HepG2 (cell line): ENCODE results near the gene GNAZ. TPM values are rescaled to one million over a fixed set of nuclear protein-coding genes. Genes with fewer than 3 reads are reported as not detected.

Source experiments
- AGO1 ChIP-seq: fragments of 200-400 bp; formaldehyde crosslinking; IDR thresholded peaks from 2 replicates; pipeline ENCODE4 v1.6.1; 2017; ENCODE audit warnings: mild to moderate bottlenecking, low read depth, low read length, moderate library complexity; ENCODE audit not compliant: poor library complexity, severe bottlenecking
- FOXC1 ChIP-seq: sonication (generic); formaldehyde crosslinking; IDR thresholded peaks from 2 replicates; pipeline ENCODE4 v1.8.0; 2022; ENCODE audit warnings: mild to moderate bottlenecking, missing genetic modification reagents, borderline replicate concordance
- MAFK ChIP-seq, 2 experiments: IDR thresholded peaks in 1 of 2; conservative IDR thresholded peaks in 1 of 2; 2 replicates each; pipeline ENCODE4 v1.6.1; 2011; ENCODE audit warnings: improper control_type of control experiment in 2 of 2, low read length in 2 of 2
- NCOA1 ChIP-seq: sonication (generic); formaldehyde crosslinking; IDR thresholded peaks from 2 replicates; pipeline ENCODE4 v1.9.0; 2021; ENCODE audit warnings: missing genetic modification reagents
- NFIC ChIP-seq: IDR thresholded peaks from 2 replicates; pipeline ENCODE4 v1.6.1; 2012; ENCODE audit warnings: mild to moderate bottlenecking, low read length, inconsistent platforms
- NFRKB ChIP-seq: fragments of 450-650 bp; IDR thresholded peaks from 2 replicates; pipeline ENCODE4 v1.6.1; 2017
- PPARG ChIP-seq: conservative IDR thresholded peaks from 2 replicates; pipeline ENCODE4 v1.6.1; 2016; ENCODE audit warnings: missing biosample characterization, missing genetic modification reagents
- RAD51 ChIP-seq: fragments of 450-650 bp; IDR thresholded peaks from 2 replicates; pipeline ENCODE4 v1.6.1; 2016; ENCODE audit warnings: borderline replicate concordance
- TMF1 ChIP-seq: sonication (generic); formaldehyde crosslinking; IDR thresholded peaks from 2 replicates; pipeline ENCODE4 v1.8.1; 2022; ENCODE audit warnings: low read depth, missing genetic modification reagents
- ZBTB1 ChIP-seq: sonication (generic); formaldehyde crosslinking; IDR thresholded peaks from 2 replicates; pipeline ENCODE4 v1.4.0; 2020; ENCODE audit warnings: missing genetic modification reagents, borderline replicate concordance
- ZBTB7A ChIP-seq: sonication (generic); formaldehyde crosslinking; IDR thresholded peaks from 2 replicates; pipeline ENCODE4 v1.8.0; 2022; ENCODE audit warnings: mild to moderate bottlenecking, missing genetic modification reagents
- ZNF598 ChIP-seq: sonication (generic); formaldehyde crosslinking; IDR thresholded peaks from 2 replicates; pipeline ENCODE4 v1.5.1; 2020; ENCODE audit warnings: mild to moderate bottlenecking, missing genetic modification reagents, borderline replicate concordance
- ZSCAN20 ChIP-seq: sonication (generic); formaldehyde crosslinking; IDR thresholded peaks from 2 replicates; pipeline ENCODE4 v1.4.0; 2020; ENCODE audit warnings: missing genetic modification reagents, mild to moderate bottlenecking, borderline replicate concordance
- polyA plus RNA-seq, 8 experiments: library from polyadenylated mRNA; depleted of rRNA in 3 of 8; stranded (reverse) in 7 of 8; unstranded in 1 of 8; fragments of >200 nt; fragmentation: Illumina TruSeq in 4 of 8; extraction: Trizol in 4 of 8; gene quantifications; 2 replicates each; pipeline versions ENCODE4 v1.2.1 to v1.2.3, GENCODE V29; 2011 to 2016; ENCODE audit warnings: low read depth in 4 of 8, missing spikeins in 1 of 8, mixed read lengths in 1 of 8; ENCODE audit not compliant: insufficient read depth in 1 of 8
- total RNA-seq, 5 experiments: library from RNA; depleted of rRNA; stranded (reverse); fragments of >200 nt; fragmentation: Illumina TruSeq; extraction: Trizol; gene quantifications; 2 replicates each; pipeline ENCODE4 v1.2.3, GENCODE V29; 2016; ENCODE audit warnings: low read depth in 1 of 5
- TF ChIP-seq, protein P1 (sequence below): sonication (generic); formaldehyde crosslinking; IDR thresholded peaks from 2 replicates; pipeline ENCODE4 v1.8.0; 2022; ENCODE audit warnings: mild to moderate bottlenecking, missing genetic modification reagents, moderate library complexity
- TF ChIP-seq, protein P2 (sequence below): sonication (generic); formaldehyde crosslinking; IDR thresholded peaks from 2 replicates; pipeline ENCODE4 v1.5.1; 2020; ENCODE audit warnings: missing genetic modification reagents, mild to moderate bottlenecking, borderline replicate concordance
- TF ChIP-seq, protein P3 (sequence below): sonication (generic); formaldehyde crosslinking; IDR thresholded peaks from 2 replicates; pipeline ENCODE4 v1.5.1; 2020; ENCODE audit warnings: mild to moderate bottlenecking, missing genetic modification reagents, moderate library complexity
- TF ChIP-seq, protein P4 (sequence below), 2 experiments: sonication (generic) in 1 of 2; formaldehyde crosslinking in 1 of 2; IDR thresholded peaks; 2 replicates each; pipeline versions ENCODE4 v1.4.0 to v1.6.1; 2018 to 2020; ENCODE audit warnings: missing genetic modification reagents in 2 of 2, borderline replicate concordance in 1 of 2, low read depth in 1 of 2, mild to moderate bottlenecking in 1 of 2, missing biosample characterization in 1 of 2
- TF ChIP-seq, protein P5 (sequence below): IDR thresholded peaks from 2 replicates; pipeline ENCODE4 v1.6.1; 2012; ENCODE audit warnings: low read length, improper control_type of control experiment

Gene GNAZ
- total and polyA plus RNA-seq, 2 of the 13 experiments (the other 11 are each of a cell fraction or from before 2014, with no cell fraction given): 11.4 to 22.3 TPM

DNA sequence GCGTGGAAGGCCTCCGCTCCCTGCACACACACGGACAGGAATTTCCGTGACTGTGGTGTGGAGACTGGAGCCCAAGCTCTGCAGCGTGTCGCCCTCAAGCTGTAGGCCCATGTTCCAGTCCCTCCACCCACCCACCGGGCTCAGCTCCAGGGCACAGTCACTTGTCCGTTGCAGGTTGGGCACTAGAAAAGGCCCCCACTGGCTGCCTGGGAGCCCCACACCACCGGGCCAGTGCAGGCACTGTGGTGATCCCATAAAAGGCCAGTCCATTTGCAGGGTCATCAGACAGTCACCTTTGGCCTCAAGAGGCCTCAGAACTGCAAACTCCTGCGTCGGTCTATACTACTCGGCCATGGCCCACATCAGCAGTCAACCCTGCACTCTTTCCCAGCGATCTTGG, 91.3 kb downstream of the GNAZ start (continued):
- TF ChIP-seq, protein P1, sequence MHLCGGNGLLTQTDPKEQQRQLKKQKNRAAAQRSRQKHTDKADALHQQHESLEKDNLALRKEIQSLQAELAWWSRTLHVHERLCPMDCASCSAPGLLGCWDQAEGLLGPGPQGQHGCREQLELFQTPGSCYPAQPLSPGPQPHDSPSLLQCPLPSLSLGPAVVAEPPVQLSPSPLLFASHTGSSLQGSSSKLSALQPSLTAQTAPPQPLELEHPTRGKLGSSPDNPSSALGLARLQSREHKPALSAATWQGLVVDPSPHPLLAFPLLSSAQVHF (CRISPR knock-in tag): no peak
- TF ChIP-seq NCOA1 (CRISPR knock-in tag) (no peak), AGO1 (no peak), FOXC1 (CRISPR knock-in tag) (0 out of 2 replicates have a peak, but pooled peaks have one; percentile 23), ZBTB1 (CRISPR knock-in tag) (no peak), NFRKB (no peak), MAFK (conservative IDR thresholded peaks at IDR 0.05 in 1 of 2, IDR thresholded peaks at IDR 0.05 in 1 of 2; ENCODE audit: low read length in 2 of 2) (no peak), ZNF598 (CRISPR knock-in tag) (0 out of 2 replicates have a peak, but pooled peaks have one; percentile 59), TMF1 (CRISPR knock-in tag) (no peak), NFIC (no peak), PPARG (CRISPR knock-in tag) (peak; percentile 55; the same call in 1 of the 2 replicates), RAD51 (no peak), ZBTB7A (no peak), ZSCAN20 (CRISPR knock-in tag) (no peak)
- TF ChIP-seq, protein P2, sequence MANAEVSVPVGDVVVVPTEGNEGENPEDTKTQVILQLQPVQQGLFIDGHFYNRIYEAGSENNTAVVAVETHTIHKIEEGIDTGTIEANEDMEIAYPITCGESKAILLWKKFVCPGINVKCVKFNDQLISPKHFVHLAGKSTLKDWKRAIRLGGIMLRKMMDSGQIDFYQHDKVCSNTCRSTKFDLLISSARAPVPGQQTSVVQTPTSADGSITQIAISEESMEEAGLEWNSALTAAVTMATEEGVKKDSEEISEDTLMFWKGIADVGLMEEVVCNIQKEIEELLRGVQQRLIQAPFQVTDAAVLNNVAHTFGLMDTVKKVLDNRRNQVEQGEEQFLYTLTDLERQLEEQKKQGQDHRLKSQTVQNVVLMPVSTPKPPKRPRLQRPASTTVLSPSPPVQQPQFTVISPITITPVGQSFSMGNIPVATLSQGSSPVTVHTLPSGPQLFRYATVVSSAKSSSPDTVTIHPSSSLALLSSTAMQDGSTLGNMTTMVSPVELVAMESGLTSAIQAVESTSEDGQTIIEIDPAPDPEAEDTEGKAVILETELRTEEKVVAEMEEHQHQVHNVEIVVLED (CRISPR knock-in tag): no peak
- TF ChIP-seq, protein P3, sequence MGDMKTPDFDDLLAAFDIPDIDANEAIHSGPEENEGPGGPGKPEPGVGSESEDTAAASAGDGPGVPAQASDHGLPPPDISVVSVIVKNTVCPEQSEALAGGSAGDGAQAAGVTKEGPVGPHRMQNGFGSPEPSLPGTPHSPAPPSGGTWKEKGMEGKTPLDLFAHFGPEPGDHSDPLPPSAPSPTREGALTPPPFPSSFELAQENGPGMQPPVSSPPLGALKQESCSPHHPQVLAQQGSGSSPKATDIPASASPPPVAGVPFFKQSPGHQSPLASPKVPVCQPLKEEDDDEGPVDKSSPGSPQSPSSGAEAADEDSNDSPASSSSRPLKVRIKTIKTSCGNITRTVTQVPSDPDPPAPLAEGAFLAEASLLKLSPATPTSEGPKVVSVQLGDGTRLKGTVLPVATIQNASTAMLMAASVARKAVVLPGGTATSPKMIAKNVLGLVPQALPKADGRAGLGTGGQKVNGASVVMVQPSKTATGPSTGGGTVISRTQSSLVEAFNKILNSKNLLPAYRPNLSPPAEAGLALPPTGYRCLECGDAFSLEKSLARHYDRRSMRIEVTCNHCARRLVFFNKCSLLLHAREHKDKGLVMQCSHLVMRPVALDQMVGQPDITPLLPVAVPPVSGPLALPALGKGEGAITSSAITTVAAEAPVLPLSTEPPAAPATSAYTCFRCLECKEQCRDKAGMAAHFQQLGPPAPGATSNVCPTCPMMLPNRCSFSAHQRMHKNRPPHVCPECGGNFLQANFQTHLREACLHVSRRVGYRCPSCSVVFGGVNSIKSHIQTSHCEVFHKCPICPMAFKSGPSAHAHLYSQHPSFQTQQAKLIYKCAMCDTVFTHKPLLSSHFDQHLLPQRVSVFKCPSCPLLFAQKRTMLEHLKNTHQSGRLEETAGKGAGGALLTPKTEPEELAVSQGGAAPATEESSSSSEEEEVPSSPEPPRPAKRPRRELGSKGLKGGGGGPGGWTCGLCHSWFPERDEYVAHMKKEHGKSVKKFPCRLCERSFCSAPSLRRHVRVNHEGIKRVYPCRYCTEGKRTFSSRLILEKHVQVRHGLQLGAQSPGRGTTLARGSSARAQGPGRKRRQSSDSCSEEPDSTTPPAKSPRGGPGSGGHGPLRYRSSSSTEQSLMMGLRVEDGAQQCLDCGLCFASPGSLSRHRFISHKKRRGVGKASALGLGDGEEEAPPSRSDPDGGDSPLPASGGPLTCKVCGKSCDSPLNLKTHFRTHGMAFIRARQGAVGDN (CRISPR knock-in tag): peak; percentile 74
- TF ChIP-seq, protein P4, sequence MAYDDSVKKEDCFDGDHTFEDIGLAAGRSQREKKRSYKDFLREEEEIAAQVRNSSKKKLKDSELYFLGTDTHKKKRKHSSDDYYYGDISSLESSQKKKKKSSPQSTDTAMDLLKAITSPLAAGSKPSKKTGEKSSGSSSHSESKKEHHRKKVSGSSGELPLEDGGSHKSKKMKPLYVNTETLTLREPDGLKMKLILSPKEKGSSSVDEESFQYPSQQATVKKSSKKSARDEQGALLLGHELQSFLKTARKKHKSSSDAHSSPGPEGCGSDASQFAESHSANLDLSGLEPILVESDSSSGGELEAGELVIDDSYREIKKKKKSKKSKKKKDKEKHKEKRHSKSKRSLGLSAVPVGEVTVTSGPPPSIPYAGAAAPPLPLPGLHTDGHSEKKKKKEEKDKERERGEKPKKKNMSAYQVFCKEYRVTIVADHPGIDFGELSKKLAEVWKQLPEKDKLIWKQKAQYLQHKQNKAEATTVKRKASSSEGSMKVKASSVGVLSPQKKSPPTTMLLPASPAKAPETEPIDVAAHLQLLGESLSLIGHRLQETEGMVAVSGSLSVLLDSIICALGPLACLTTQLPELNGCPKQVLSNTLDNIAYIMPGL (CRISPR knock-in tag; IDR thresholded peaks at IDR 0.05; ENCODE audit: borderline replicate concordance in 1 of 2, low read depth in 1 of 2): no peak
- TF ChIP-seq, protein P5, sequence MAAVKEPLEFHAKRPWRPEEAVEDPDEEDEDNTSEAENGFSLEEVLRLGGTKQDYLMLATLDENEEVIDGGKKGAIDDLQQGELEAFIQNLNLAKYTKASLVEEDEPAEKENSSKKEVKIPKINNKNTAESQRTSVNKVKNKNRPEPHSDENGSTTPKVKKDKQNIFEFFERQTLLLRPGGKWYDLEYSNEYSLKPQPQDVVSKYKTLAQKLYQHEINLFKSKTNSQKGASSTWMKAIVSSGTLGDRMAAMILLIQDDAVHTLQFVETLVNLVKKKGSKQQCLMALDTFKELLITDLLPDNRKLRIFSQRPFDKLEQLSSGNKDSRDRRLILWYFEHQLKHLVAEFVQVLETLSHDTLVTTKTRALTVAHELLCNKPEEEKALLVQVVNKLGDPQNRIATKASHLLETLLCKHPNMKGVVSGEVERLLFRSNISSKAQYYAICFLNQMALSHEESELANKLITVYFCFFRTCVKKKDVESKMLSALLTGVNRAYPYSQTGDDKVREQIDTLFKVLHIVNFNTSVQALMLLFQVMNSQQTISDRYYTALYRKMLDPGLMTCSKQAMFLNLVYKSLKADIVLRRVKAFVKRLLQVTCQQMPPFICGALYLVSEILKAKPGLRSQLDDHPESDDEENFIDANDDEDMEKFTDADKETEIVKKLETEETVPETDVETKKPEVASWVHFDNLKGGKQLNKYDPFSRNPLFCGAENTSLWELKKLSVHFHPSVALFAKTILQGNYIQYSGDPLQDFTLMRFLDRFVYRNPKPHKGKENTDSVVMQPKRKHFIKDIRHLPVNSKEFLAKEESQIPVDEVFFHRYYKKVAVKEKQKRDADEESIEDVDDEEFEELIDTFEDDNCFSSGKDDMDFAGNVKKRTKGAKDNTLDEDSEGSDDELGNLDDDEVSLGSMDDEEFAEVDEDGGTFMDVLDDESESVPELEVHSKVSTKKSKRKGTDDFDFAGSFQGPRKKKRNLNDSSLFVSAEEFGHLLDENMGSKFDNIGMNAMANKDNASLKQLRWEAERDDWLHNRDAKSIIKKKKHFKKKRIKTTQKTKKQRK: no peak
